HepG2 (cell line): ENCODE results near the gene CD7. TPM values are rescaled to one million over a fixed set of nuclear protein-coding genes. Genes with fewer than 3 reads are reported as not detected.
A peak's percentile ranks its signal among the peaks of the same experiment; 100 is the strongest.

Source experiments
- EED ChIP-seq: sonication (generic); formaldehyde crosslinking; IDR thresholded peaks from 2 replicates; pipeline ENCODE4 v1.5.0; 2020; ENCODE audit warnings: mild to moderate bottlenecking, missing genetic modification reagents
- GFI1 ChIP-seq: sonication (generic); formaldehyde crosslinking; IDR thresholded peaks from 2 replicates; pipeline ENCODE4 v1.5.0; 2020; ENCODE audit warnings: missing genetic modification reagents, mild to moderate bottlenecking, borderline replicate concordance
- GTF2F1 ChIP-seq: fragments of 150-350 bp; IDR thresholded peaks from 2 replicates; pipeline ENCODE4 v1.6.1; 2014; ENCODE audit warnings: low read length
- HNRNPH1 ChIP-seq: fragments of 200-400 bp; formaldehyde crosslinking; optimal IDR thresholded peaks from 2 replicates; pipeline ENCODE3; 2017; ENCODE audit warnings: mild to moderate bottlenecking, low read depth, low read length
- KDM5A ChIP-seq: fragments of 200-600 bp; sonication (generic); IDR thresholded peaks from 2 replicates; pipeline ENCODE4 v1.7.0; 2018; ENCODE audit warnings: antibody characterized with exemption, mild to moderate bottlenecking, low read length, borderline replicate concordance
- KLF16 ChIP-seq, 2 experiments: sonication (generic) in 1 of 2; formaldehyde crosslinking in 1 of 2; IDR thresholded peaks; 2 replicates each; pipeline versions ENCODE4 v1.6.1 to v1.8.0; 2016 to 2023; ENCODE audit warnings: missing genetic modification reagents in 2 of 2, missing compliant biosample characterization in 1 of 2
- KLF6 ChIP-seq: IDR thresholded peaks from 2 replicates; pipeline ENCODE4 v1.8.0; 2016; ENCODE audit warnings: missing biosample characterization, missing genetic modification reagents
- MAFK ChIP-seq, 2 experiments: IDR thresholded peaks in 1 of 2; conservative IDR thresholded peaks in 1 of 2; 2 replicates each; pipeline ENCODE4 v1.6.1; 2011; ENCODE audit warnings: improper control_type of control experiment in 2 of 2, low read length in 2 of 2
- MAX ChIP-seq: IDR thresholded peaks from 2 replicates; pipeline ENCODE4 v1.6.1; 2012; ENCODE audit warnings: inconsistent platforms
- NCOA1 ChIP-seq: sonication (generic); formaldehyde crosslinking; IDR thresholded peaks from 2 replicates; pipeline ENCODE4 v1.9.0; 2021; ENCODE audit warnings: missing genetic modification reagents
- NFE2 ChIP-seq: sonication (generic); formaldehyde crosslinking; IDR thresholded peaks from 2 replicates; pipeline ENCODE4 v1.4.0; 2020; ENCODE audit warnings: missing genetic modification reagents
- POLR2A ChIP-seq, 2 experiments: IDR thresholded peaks; 2 replicates each; pipeline ENCODE4 v1.6.1; 2011; ENCODE audit warnings: low read depth in 2 of 2, low read length in 2 of 2, mild to moderate bottlenecking in 1 of 2, moderate library complexity in 1 of 2; ENCODE audit not compliant: insufficient read depth in 1 of 2
- TFAP4 ChIP-seq: sonication (generic); IDR thresholded peaks from 2 replicates; pipeline ENCODE4 v1.6.1; 2016; ENCODE audit warnings: low read depth, borderline replicate concordance
- YY1 ChIP-seq: IDR thresholded peaks from 2 replicates; pipeline ENCODE4 v1.6.1; 2011; ENCODE audit warnings: low read length, low read depth, moderate library complexity, mild to moderate bottlenecking; ENCODE audit not compliant: insufficient read depth, insufficient replicate concordance
- ZBTB39 ChIP-seq: sonication (generic); formaldehyde crosslinking; IDR thresholded peaks from 2 replicates; pipeline ENCODE4 v1.5.0; 2020; ENCODE audit warnings: missing genetic modification reagents
- ZFP36 ChIP-seq: fragments of 150-350 bp; IDR thresholded peaks from 2 replicates; pipeline ENCODE4 v1.6.1; 2018; ENCODE audit warnings: borderline replicate concordance, low read length, low read depth; ENCODE audit not compliant: partially characterized antibody
- ZFP36L2 ChIP-seq: sonication (generic); formaldehyde crosslinking; IDR thresholded peaks from 2 replicates; pipeline ENCODE4 v1.4.0; 2020; ENCODE audit warnings: missing genetic modification reagents
- ZNF101 ChIP-seq: sonication (generic); formaldehyde crosslinking; IDR thresholded peaks from 2 replicates; pipeline ENCODE4 v1.4.0; 2020; ENCODE audit warnings: mild to moderate bottlenecking, low read depth, missing genetic modification reagents, borderline replicate concordance
- ZNF335 ChIP-seq: sonication (generic); formaldehyde crosslinking; IDR thresholded peaks from 2 replicates; pipeline ENCODE4 v1.4.0; 2020; ENCODE audit warnings: missing genetic modification reagents
- ZNF337 ChIP-seq: sonication (generic); formaldehyde crosslinking; IDR thresholded peaks from 2 replicates; pipeline ENCODE4 v1.5.1; 2020; ENCODE audit warnings: missing genetic modification reagents, low read depth, mild to moderate bottlenecking, borderline replicate concordance
- ZNF33B ChIP-seq: sonication (generic); formaldehyde crosslinking; IDR thresholded peaks from 2 replicates; pipeline ENCODE4 v1.5.1; 2020; ENCODE audit warnings: mild to moderate bottlenecking, missing genetic modification reagents
- ZNF354B ChIP-seq: sonication (generic); formaldehyde crosslinking; IDR thresholded peaks from 2 replicates; pipeline ENCODE4 v1.8.0; 2022; ENCODE audit warnings: mild to moderate bottlenecking, missing genetic modification reagents
- ZNF414 ChIP-seq: sonication (generic); formaldehyde crosslinking; IDR thresholded peaks from 2 replicates; pipeline ENCODE4 v1.5.0; 2020; ENCODE audit warnings: missing genetic modification reagents
- ZNF792 ChIP-seq: IDR thresholded peaks from 2 replicates; pipeline ENCODE4 v1.6.1; 2016
- ZUFSP ChIP-seq: sonication (generic); formaldehyde crosslinking; IDR thresholded peaks from 2 replicates; pipeline ENCODE4 v1.9.0; 2021; ENCODE audit warnings: missing genetic modification reagents, mild to moderate bottlenecking, borderline replicate concordance
- polyA plus RNA-seq, 8 experiments: library from polyadenylated mRNA; depleted of rRNA in 3 of 8; stranded (reverse) in 7 of 8; unstranded in 1 of 8; fragments of >200 nt; fragmentation: Illumina TruSeq in 4 of 8; extraction: Trizol in 4 of 8; gene quantifications; 2 replicates each; pipeline versions ENCODE4 v1.2.1 to v1.2.3, GENCODE V29; 2011 to 2016; ENCODE audit warnings: low read depth in 4 of 8, missing spikeins in 1 of 8, mixed read lengths in 1 of 8; ENCODE audit not compliant: insufficient read depth in 1 of 8
- total RNA-seq, 5 experiments: library from RNA; depleted of rRNA; stranded (reverse); fragments of >200 nt; fragmentation: Illumina TruSeq; extraction: Trizol; gene quantifications; 2 replicates each; pipeline ENCODE4 v1.2.3, GENCODE V29; 2016; ENCODE audit warnings: low read depth in 1 of 5

Gene CD7
- total and polyA plus RNA-seq, 2 of the 13 experiments (the other 11 are each of a cell fraction or from before 2014, with no cell fraction given): 67.6 to 76.4 TPM

- TF ChIP-seq ZUFSP (CRISPR knock-in tag) (no peak), KDM5A (peak; percentile 50; the same call in 1 of the 2 replicates), NCOA1 (peak; percentile 90), GFI1 (CRISPR knock-in tag) (peak; percentile 87; the same call in 1 of the 2 replicates), ZNF101 (CRISPR knock-in tag) (no peak), ZNF337 (CRISPR knock-in tag) (peak; percentile 96; the same call in 1 of the 2 replicates), ZNF354B (CRISPR knock-in tag) (peak; percentile 87; the same call in 1 of the 2 replicates), TFAP4 (peak; percentile 26; the same call in 1 of the 2 replicates), ZNF414 (CRISPR knock-in tag) (peak; percentile 77; the same call in 1 of the 2 replicates), EED (CRISPR knock-in tag) (no peak; the same call in 1 of the 2 replicates), NFE2 (CRISPR knock-in tag) (0 out of 2 replicates have a peak, but pooled peaks have one; percentile 11), ZNF792 (CRISPR knock-in tag) (peak; percentile 86), ZNF33B (peak; percentile 79; the same call in 1 of the 2 replicates), ZFP36 (no peak), KLF6 (peak; percentile 98), MAFK (conservative IDR thresholded peaks at IDR 0.05 in 1 of 2, IDR thresholded peaks at IDR 0.05 in 1 of 2; ENCODE audit: low read length in 2 of 2) (no peak), KLF16 (CRISPR knock-in tag; IDR thresholded peaks at IDR 0.05) (peak in 1 of 2 experiments; percentile 97; a peak in 2 of 4 replicates), GTF2F1 (no peak), YY1 (peak; percentile 95), MAX (peak; percentile 89), ZNF335 (CRISPR knock-in tag) (peak; percentile 65; the same call in 1 of the 2 replicates), POLR2A (IDR thresholded peaks at IDR 0.05; ENCODE audit: insufficient read depth in 1 of 2, low read depth in 2 of 2, low read length in 2 of 2) (peak; percentile 71 to 92), ZBTB39 (CRISPR knock-in tag) (no peak; the same call in 1 of the 2 replicates), HNRNPH1 (no peak), ZFP36L2 (CRISPR knock-in tag) (no peak)
These were observed 43.9 kb downstream of the CD7 start, which contains the start of gene CSNK1D (continued) for GRCh38 chr17:82273327-82274133.
